Hematopoietic multipotent progenitor cell treated with erythropoietin and hydrocortisone succinate and interleukin-3 and kit ligand, for 17 days (in vitro differentiated cells): ENCODE measurements around the gene IDUA.

ENCODE experiments used
- DNase-seq: peaks from one replicate; pipeline ENCODE4 v3.0.0-alpha.2; 2015; ENCODE audit warnings: low spot score

Gene IDUA

DNA sequence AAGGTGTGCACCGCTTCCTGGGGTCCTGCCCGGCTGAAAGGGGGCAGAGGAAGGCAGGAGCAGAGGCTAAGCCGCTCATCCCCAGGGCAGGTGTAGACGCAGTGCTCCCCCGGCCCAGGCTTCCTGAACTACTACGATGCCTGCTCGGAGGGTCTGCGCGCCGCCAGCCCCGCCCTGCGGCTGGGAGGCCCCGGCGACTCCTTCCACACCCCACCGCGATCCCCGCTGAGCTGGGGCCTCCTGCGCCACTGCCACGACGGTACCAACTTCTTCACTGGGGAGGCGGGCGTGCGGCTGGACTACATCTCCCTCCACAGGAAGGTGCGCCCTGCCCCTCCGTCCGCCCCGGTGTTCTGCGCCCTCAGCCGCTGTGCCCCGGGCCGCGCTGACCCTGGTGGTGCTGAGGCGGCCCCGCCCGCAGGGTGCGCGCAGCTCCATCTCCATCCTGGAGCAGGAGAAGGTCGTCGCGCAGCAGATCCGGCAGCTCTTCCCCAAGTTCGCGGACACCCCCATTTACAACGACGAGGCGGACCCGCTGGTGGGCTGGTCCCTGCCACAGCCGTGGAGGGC, 14.8 kb downstream of the IDUA start:
- no peak for DNase-seq

GRCh38 chr4:1002131-1002630, 15.3 kb downstream of the IDUA start:
- no peak for DNase-seq

- DNase-seq = no peak
These were observed 15.9 kb downstream of the IDUA start for GRCh38 chr4:1002631-1003251.

GRCh38 chr4:1003271-1004070, 16.6 kb downstream of the IDUA start:
- DNase-seq = no peak

- no peak for DNase-seq
These were observed 17.2 kb downstream of the IDUA start for GRCh38 chr4:1004071-1004418.

DNA sequence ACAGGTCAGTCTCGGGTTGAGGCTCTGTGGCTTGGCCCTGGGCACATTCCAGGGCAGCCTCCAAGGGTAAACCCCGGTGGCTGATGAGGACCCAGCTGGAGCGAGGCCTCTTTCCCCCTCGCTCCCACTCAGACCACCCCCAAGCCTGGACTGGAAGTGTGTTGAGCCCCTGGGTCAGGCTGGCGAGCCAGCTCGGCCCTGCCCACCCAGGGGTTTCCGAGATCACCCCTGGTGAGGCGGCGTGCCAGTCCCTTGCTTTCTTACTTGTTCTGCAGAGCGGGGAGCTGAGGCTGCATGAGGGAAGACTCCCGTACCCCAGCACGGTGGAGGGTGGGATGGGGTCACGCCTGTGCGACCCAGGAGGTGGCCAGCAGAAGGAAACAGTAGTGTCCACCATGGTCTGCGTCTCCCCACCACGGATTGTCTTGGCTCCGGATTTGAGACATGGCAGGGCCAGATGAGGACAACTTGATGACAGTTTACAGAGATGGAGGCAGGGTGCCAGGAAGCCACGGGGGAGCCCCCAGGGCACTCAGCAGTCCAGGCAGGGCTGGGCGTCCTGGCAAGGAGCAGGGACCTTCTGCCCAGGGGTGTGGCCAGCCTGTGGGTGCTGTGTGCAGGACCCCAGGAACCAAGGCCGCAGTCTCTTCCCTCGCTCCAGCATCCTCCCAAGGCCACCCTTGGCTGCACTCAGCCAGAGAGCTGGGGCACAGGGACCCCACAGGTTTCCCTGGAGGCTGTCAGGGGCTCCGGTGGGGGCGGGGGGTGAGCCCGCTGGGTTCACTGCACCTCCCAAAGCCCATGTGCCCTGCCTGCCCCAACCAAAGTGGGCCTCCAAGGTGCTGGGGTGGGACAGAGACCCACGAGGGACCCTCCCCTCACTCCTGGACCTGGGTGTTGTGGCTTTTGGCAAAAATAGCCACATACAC, 18.0 kb downstream of the IDUA start:
- DNase-seq = no peak

GRCh38 chr4:1006856-1007255, 20.0 kb downstream of the IDUA start:
- DNase-seq = no peak

DNA sequence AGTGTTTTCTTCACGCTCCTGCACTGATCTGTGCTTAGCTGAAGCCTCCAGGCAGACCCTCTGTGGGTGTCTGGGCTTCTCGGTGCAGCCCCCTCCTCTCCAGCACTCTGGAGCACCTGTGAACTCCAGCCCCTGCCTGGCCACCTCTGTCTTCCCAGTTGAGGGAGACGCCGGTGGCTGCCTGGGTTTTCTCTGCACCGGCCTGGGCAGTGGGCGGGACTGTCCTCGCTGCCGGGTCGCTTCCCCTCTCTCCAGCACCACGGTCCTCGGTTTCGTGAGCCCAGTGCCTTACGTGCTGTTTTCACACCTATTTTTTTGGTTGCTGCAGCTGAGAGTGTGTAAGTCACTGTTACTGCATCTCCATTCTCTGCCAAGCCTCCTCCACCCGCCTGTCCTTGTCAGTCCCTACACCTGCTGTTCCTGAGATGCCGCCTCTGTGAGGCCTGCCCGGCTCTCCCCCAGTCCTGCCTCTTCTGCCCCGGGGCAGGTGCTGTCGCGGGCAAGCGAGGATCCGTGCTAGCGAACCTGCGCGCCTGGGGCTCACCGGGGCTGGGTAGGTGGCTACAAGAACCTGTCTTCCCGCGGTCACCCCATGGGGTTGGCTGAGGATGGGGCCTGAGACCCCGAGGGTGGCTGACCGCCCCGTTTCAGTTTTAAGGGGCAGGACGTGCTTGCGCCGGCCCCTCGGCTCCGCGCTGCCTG, 22.1 kb downstream of the IDUA start:
- DNase-seq = no peak

- DNase-seq = peak; percentile 83
These were observed 22.9 kb downstream of the IDUA start for GRCh38 chr4:1009542-1010394.

DNA sequence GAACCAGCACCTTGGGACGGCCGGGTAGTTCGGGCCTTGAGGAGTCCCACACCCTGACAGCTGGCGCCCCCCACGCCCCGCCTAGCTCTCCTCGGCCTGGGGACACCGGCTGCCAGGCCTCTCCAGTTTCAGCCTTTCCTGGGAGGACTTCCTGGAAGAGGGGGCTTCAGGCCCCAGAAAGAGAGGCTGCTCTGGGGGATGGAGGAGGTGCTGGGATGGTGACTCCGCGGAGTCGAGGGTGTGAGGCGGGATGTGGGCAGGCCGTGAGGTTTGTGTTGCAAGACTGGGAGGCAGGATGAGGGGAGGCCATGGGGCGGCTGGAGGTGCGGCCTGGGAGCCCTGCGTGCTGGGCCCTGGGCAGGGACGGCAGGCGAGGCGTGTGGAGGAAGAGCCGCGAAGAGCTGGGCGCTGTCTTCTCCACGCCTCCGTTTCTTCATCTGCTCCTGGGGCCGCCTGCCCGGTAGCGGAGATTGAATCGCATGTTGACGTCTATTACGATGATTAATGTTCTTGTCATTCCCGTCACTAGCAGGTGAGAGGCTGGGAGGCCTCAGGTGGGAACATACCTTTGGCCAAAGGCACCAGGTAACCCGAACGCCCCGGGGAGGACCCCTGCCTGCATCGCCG, 23.7 kb downstream of the IDUA start:
- DNase-seq = peak; percentile 26

DNA sequence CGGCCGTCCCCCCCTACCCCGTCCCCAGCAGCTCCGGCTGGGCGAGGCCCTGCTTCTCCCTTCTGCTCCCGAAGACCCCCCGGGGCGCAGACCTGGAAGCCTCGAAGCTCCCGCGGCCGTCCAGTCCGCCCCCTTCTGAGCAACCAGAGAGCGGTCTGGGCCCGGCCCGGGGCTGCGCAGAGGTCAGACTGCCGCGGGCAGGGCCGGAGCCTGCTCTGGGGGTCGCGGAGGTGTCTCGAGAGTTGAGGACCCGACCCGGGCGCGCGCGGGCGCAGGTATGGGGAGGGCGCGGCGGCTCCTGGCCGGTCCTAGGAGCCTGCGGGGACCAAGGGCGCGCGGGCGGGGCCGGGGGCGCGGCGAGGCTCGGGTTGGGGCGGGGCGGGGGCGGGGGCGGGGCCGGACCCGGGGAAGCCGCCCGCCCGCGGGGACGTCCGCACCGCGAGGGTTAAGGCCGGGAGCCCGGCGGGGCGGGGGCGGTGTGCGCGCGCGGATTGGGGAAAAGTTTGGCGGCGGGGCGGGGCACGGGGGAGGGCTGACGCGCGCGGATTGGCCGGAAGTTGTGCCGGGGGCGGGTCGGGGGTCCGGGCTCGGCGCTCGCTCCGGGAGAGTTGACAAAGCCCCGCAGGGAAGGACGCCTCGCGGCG, 24.3 kb downstream of the IDUA start, which contains the start of gene FGFRL1:
Gene FGFRL1 (plus strand): TSS at position 605 of the 644 bp plus-strand sequence. CDS start 860 bp downstream, outside the sequence.
- DNase-seq = peak; percentile 77

DNA sequence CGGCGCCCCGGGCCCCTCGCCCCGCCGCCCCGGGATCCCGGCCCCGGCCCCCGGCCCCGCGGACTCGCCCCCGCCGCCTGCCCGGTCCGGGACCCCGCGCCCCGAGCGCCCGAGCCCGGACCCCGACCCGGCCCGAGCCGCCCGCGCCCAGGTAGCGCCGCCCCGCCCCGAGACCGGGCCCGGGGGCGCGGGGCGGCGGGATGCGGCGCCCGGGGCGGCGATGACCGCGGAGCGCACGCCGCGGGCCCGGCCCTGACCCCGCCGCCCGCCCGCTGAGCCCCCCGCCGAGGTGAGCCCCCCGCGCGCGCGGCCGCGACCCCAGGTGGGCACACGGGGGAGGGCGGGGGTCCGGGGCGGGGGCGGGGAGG, 24.8 kb downstream of the IDUA start:
- DNase-seq = no peak

DNA sequence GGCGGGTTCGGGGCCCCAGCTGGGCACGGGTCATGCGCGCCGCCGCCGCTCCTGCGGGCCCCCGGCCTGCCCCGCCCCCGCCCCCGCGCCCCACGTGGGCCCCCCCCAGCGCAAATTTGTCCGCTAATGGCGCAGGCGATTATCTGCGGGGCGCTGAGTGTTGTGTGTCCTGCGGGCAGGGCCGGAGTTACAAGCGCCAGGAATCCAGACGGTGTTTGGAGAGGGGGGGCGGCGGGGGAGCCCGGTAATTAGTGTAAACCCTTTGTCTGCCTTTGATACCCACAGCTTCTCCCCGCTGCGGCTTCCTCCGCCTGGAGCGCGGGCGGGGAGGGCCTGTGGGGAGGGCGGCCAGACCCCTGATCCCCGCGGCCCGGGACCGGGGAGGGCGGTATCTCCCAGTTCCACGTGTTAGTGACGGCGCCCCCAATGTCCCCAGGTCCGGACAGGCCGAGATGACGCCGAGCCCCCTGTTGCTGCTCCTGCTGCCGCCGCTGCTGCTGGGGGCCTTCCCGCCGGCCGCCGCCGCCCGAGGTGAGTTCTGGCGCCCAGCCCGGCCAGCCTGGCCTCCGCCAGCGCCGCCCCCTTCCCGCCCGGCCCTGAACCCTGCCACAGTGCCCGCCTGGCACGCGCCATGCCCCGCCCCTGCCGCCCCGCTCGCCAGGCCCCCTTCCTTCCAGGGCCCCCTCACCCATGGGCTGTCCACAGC, 25.3 kb downstream of the IDUA start:
- peak; percentile 30 for DNase-seq

DNA sequence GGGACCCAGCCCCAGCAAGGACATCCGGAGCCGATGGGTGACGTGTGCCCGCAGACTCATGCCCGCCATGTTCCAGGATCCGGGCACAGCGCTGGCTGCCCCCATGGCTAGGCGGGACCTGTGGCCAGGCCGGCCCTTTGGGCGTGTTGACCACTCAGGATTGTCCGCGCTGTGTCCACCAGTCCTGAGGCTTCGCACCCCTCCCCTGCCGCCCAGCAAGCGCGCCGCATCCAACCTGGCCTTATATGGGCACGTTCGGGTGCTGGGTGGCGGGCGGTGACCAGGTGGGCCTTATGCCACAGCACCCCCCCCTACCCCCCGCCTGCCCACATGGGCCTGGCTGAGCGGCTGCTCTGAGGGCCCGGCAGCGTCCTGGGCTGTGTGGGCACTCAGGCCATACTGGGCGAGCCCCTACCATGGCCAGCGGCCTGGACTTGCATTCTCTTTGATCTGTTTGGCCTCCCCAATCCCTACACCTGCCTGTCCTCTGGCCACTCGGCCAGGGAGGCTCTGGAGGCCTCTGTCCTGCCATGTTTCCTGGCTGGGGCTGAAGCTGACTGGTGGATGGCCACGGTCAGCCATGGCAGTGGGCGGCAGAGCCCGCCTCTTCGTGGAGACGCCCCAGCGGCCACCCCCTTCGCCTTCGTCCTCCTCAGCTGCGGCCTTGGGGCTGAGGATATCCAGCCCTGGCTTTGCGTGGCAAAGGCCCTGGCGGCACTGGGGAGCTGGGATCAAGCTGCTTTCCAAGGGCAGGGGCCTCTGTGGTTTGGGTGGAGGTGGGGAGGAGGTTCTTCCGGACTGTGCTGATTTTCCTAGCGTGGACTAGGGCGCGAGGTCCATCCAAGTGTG, 26.6 kb downstream of the IDUA start:
- DNase-seq = no peak

GRCh38 chr4:1014291-1015167, 27.7 kb downstream of the IDUA start:
- DNase-seq = no peak

GRCh38 chr4:1015179-1015578, 28.3 kb downstream of the IDUA start:
- no peak for DNase-seq

- no peak for DNase-seq
These were observed 28.9 kb downstream of the IDUA start for GRCh38 chr4:1015746-1016145.
